Measurements from ENCODE around the gene SPATA6L.

SPATA6L gene

DNA sequence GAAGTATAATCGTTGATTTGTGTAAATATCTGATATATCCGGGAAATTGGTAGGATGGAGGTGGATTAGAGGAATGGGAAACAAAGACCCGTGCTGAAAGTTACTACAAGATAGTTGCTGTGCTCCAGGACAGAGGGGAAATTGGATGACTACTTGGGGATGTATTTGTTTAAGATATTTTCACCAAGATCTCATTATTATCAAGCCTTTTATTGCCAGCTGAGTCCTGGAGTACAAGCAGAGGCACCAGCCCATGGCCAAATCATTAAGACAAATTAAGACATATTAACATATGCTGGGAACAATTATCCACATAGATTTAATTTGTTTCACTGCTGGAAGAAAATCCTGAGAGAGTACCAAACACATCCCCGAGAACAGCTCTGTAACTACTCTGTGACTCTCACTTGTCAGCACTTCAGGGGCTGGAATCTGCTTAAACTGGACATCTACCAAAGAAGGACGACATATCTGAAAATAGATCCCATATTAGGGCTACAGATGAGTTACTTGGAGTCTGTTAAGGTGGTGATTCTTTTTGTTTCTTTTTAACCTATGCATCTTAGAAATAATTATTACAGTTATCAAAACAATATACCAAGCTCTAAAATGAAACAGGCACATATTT lies 107.8 kb downstream of the SPATA6L start:
- no peak for DNase-seq (ENCODE audit: low read depth, low spot score)
- no peak overlapping the region for H3K4me3 ChIP-seq (ENCODE audit: low read depth, low read length)
- TF ChIP-seq, protein P1, sequence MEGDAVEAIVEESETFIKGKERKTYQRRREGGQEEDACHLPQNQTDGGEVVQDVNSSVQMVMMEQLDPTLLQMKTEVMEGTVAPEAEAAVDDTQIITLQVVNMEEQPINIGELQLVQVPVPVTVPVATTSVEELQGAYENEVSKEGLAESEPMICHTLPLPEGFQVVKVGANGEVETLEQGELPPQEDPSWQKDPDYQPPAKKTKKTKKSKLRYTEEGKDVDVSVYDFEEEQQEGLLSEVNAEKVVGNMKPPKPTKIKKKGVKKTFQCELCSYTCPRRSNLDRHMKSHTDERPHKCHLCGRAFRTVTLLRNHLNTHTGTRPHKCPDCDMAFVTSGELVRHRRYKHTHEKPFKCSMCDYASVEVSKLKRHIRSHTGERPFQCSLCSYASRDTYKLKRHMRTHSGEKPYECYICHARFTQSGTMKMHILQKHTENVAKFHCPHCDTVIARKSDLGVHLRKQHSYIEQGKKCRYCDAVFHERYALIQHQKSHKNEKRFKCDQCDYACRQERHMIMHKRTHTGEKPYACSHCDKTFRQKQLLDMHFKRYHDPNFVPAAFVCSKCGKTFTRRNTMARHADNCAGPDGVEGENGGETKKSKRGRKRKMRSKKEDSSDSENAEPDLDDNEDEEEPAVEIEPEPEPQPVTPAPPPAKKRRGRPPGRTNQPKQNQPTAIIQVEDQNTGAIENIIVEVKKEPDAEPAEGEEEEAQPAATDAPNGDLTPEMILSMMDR (IDR thresholded peaks at IDR 0.05; ENCODE audit: low read depth, low read length): no peak
- in situ Hi-C loops (cut with HindIII; ENCODE audit: low sequenced_read_pairs): no loop called here

DNA sequence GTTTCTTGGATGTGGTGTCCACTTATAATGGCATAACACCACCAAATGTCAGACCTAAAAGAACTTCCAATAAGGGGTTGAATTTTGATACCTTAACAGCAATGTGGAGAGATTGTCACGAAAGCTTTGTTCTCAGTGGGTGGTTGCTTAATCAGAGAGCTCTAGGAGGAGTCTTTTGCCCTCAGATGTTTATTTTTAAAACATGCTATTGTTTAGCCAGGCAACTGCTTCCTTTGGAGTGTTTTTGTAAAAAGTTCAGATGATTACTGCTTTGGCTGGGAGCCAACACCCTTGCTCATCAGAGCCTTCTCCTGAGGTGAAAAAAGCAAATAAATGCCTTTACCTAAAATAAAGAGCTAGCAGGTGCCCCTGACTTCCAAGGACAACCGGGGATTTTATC lies 111.0 kb downstream of the SPATA6L start:
- peak; percentile 46 for DNase-seq (ENCODE audit: low read depth, low spot score)
- H3K4me3 ChIP-seq (ENCODE audit: low read depth, low read length): no peak overlapping the region
- TF ChIP-seq, protein P1 (IDR thresholded peaks at IDR 0.05; ENCODE audit: low read depth, low read length): no peak
- in situ Hi-C loops (cut with HindIII; ENCODE audit: low sequenced_read_pairs): no loop called here

DNA sequence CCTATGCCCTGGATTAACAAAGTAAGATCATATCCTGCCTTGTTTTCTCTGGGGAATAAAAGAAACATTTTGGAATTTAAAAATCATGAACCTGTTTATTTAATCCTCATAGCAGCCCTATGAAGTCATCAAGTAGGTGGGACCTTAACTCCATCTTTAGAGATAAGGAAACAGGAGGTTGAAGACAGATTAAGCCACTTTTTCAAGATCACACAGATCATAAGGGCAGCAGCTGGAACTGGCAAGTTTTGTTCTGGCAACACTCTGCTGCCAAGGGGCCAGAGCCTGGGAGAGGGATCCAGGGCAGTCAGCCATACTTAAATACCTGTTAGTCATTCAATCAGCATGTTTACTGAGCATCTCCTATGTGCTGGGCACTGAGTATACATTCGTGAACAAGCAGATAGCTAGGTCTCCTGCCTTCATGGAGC lies 112.3 kb downstream of the SPATA6L start:
- DNase-seq (ENCODE audit: low read depth, low spot score): peak; percentile 25
- TF ChIP-seq, protein P1 (IDR thresholded peaks at IDR 0.05; ENCODE audit: low read depth, low read length): no peak
- in situ Hi-C loops (cut with HindIII; ENCODE audit: low sequenced_read_pairs): no loop called here
- H3K4me3 ChIP-seq (ENCODE audit: low read depth, low read length): no peak overlapping the region

DNA sequence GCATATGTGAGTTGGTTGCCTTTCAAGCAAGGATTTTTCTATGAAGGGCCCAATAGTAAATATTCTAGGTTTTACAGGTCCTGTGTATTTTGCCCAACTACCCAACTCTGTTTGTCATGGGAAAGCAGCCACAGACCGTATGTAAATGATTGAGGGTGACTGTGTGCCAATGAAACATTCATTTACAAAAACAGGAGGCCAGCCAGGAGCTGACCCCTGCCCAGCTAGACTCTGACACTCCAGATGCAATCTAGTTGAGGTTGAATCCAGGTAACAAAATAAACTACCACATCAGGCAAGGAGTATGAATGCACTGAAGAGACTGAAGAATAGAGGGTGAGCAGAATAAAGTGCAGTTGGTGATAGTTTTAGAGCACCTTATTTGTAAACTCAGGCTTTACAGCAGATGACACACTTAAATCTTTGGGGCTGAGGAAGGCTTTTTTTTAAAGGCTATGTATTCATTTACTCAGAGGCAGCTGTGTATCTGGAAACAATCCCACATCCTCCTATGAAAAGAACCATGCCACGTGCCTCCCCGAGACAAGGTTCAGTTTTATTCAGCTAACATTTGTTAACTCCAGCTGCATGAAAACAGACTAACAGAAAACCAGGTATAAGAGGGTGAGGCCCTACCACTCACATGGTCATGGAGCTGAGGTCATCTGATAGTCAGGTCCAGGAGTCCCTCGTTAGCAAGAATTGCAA lies 115.3 kb downstream of the SPATA6L start:
- H3K4me3 ChIP-seq (ENCODE audit: low read depth, low read length): no peak overlapping the region
- DNase-seq (ENCODE audit: low read depth, low spot score): peak; percentile 23
- TF ChIP-seq, protein P1 (IDR thresholded peaks at IDR 0.05; ENCODE audit: low read depth, low read length): no peak
- in situ Hi-C loops (cut with HindIII; ENCODE audit: low sequenced_read_pairs): no loop called here

DNA sequence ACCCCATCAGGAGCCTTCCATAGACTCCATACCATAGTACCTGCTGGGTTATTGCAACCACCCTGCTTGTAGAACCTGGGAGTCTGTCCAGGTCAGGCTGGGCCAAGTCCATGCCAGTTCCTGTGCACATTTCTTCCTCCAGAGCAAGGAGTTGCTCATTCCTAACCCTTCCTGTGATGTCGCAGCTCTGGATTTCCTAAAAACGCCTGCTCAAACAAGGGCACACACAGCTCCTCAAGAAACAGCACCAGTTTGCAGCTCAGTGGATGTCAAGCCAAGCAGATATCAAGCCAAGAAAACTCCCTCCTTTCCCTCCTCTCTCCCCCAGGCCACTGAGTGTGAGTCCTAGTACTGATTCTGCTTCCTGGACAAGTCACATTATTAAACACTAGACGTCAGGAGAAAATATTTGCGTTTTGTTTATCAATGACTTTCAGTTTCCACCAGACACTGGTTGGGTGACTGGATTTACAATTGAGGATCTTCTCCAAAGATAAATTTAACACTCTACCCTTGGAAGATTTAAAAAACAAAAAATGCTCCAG lies 116.5 kb downstream of the SPATA6L start:
- H3K4me3 ChIP-seq (ENCODE audit: low read depth, low read length): no peak overlapping the region
- TF ChIP-seq, protein P1 (IDR thresholded peaks at IDR 0.05; ENCODE audit: low read depth, low read length): no peak
- DNase-seq (ENCODE audit: low read depth, low spot score): no peak
- in situ Hi-C loops (cut with HindIII; ENCODE audit: low sequenced_read_pairs): no loop called here

DNA sequence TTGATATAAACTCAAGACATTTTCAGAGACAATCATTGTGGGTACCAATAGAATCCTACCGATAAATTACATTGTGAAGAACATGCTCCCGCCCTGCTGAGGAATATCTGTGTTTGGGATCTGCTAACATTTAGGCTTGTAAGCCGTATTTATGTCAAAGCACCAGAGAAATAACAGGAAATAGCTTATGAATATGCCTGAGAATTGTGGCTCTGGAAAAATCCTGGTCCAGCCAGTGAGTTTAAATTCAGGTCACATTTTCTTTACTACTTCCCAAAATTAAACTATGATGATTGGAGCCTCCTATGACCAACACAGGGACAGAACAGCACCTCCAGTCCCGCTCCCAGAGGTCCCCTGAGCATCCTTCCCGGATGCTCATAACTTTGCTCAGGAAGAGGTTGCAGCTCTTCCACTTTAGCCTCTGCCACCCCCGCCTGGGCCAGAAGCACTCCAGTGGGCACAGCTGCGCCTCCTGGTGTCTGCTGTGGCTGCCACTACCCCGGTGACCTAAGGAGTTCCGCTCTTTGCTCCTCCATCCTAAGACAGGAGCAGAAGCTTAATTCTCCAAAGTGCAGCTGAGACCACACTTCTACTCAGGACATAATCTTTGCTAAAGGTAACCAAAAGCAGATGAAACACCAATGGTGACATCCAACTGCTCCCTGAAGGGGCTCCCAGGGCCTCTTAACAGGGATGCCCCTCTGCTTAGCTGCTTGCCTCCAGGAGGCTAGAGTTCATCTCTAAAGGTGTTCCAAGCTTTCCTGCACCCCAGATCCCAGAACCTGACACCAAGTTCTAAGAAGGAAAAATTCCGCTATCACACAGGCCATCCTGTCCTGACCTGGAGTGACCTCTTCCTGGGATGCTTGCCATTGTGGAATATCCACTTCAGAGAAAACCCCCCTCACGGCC lies 117.2 kb downstream of the SPATA6L start:
- no peak overlapping the region for H3K4me3 ChIP-seq (ENCODE audit: low read depth, low read length)
- TF ChIP-seq, protein P1 (IDR thresholded peaks at IDR 0.05; ENCODE audit: low read depth, low read length): peak; percentile 29
- in situ Hi-C loops (cut with HindIII; ENCODE audit: low sequenced_read_pairs): no loop called here
- DNase-seq (ENCODE audit: low read depth, low spot score): no peak
